CD8-positive, alpha-beta memory T cell (primary cell): ENCODE data around the gene IL1R1. TPM values are rescaled to one million over a fixed set of nuclear protein-coding genes. Genes with fewer than 3 reads are reported as not detected.

Experiments
- CTCF ChIA-PET: fragments of 350-600 bp; sonication (Branson Sonifier 250); formaldehyde crosslinking; loops from one replicate; lab custom pipeline; 2021; ENCODE audit warnings: antibody characterized with exemption; lab: Charles Lee
- POLR2A ChIA-PET: fragments of 350-600 bp; sonication (Branson Sonifier 250); formaldehyde crosslinking; loops from one replicate; lab custom pipeline; 2021; ENCODE audit warnings: antibody characterized with exemption; lab: Charles Lee
- DNase-seq, 5 donors: peaks; one replicate each; pipeline versions ENCODE4 v3.0.0 to v3.0.0-alpha.2; 2020 to 2022; ENCODE audit warnings: mixed read lengths in 1 of 5
- H3K27ac ChIP-seq: one replicate; pipeline ENCODE4 v1.7.0; 2013; ENCODE audit warnings: low read depth, mild to moderate bottlenecking, low read length, moderate library complexity
- H3K27me3 ChIP-seq: 2 replicates; pipeline ENCODE4 v1.7.0; 2013; ENCODE audit warnings: low read length, mild to moderate bottlenecking; ENCODE audit not compliant: insufficient read depth, poor library complexity, severe bottlenecking
- H3K36me3 ChIP-seq: 2 replicates; pipeline ENCODE4 v1.7.0; 2013; ENCODE audit warnings: mild to moderate bottlenecking, low read length, moderate library complexity; ENCODE audit not compliant: insufficient read depth
- H3K4me1 ChIP-seq: 2 replicates; pipeline ENCODE4 v1.7.0; 2013; ENCODE audit warnings: mild to moderate bottlenecking, low read length, moderate library complexity; ENCODE audit not compliant: insufficient read depth
- H3K4me3 ChIP-seq: 2 replicates; pipeline ENCODE4 v1.7.0; 2013; ENCODE audit warnings: mild to moderate bottlenecking, low read length
- H3K9me3 ChIP-seq: 2 replicates; pipeline ENCODE4 v1.7.0; 2013; ENCODE audit warnings: mild to moderate bottlenecking, low read length
- H3K27ac Mint-ChIP-seq, 8 donors: one replicate each; pipeline ENCODE4 v1.8.0; 2020 to 2021; ENCODE audit warnings: mixed read lengths in 8 of 8, mild to moderate bottlenecking in 6 of 8, inconsistent platforms in 3 of 8, moderate library complexity in 3 of 8
- H3K27me3 Mint-ChIP-seq, 2 donors: one replicate each; pipeline ENCODE4 v1.8.0; 2020 to 2021; ENCODE audit warnings: mixed read lengths in 2 of 2, mild to moderate bottlenecking in 1 of 2, moderate library complexity in 1 of 2
- H3K36me3 Mint-ChIP-seq, 3 donors: one replicate each; pipeline ENCODE4 v1.8.0; 2020 to 2021; ENCODE audit warnings: mixed read lengths in 3 of 3, inconsistent platforms in 1 of 3, mild to moderate bottlenecking in 1 of 3
- H3K4me1 Mint-ChIP-seq, 3 donors: one replicate each; pipeline ENCODE4 v1.8.0; 2020 to 2021; ENCODE audit warnings: mixed read lengths in 3 of 3, inconsistent platforms in 1 of 3, mild to moderate bottlenecking in 1 of 3
- H3K4me3 Mint-ChIP-seq, 7 donors: one replicate each; pipeline ENCODE4 v1.8.0; 2020 to 2021; ENCODE audit warnings: mixed read lengths in 7 of 7, mild to moderate bottlenecking in 6 of 7, moderate library complexity in 4 of 7, inconsistent platforms in 2 of 7
- H3K9me3 Mint-ChIP-seq, 5 donors: one replicate each; pipeline ENCODE4 v1.8.0; 2020 to 2022; ENCODE audit warnings: mixed read lengths in 5 of 5, mild to moderate bottlenecking in 3 of 5, moderate library complexity in 2 of 5, inconsistent platforms in 1 of 5
- polyA plus RNA-seq: library from polyadenylated mRNA; unstranded; fragments of 300-500 nt; fragmentation: Illumina TruSeq; gene quantifications from one replicate; pipeline ENCODE4 v1.2.3, GENCODE V29; 2021
- total RNA-seq, 2 experiments: library from RNA; stranded (reverse); gene quantifications; one replicate each; pipeline ENCODE4 v1.2.3, GENCODE V29; 2021

IL1R1 gene
- total and polyA plus RNA-seq, 3 experiments from 2014 or later: 0.30 to 3.7 (median 3.7) TPM

DNA sequence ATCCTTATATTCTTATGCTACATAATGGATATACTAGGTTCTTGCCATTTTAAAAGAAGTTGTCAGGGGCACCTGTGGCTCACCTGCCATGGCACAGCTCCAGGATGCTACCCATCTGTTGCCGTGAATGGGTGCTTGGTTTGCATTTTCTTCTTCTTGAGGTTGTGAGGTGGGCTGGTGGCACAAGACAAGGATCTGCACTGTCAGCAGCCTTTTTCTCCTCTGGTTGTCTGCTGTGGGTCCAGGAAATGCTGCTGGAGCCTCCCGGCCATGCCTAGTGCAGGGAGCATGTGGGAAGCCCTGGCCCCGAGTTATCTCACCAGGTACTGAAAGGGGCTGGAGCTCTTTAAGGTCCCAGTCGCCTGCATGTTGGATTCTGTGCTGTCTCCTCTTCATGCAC, 2.6 kb downstream of the IL1R1 start:
- H3K27ac Mint-ChIP-seq: no peak overlapping the region
- H3K4me3 Mint-ChIP-seq: no peak overlapping the region
- DNase-seq: no peak
- ChIA-PET CTCF (no interaction called here), POLR2A (no interaction called here)
- no peaks in the 10 kb centered on the region for H3K36me3 ChIP-seq
- H3K27me3 ChIP-seq: no peaks in the 10 kb centered on the region
- H3K4me3 ChIP-seq: no peak overlapping the region
- peaks cover 32 to 60% (median 46%) of the 10 kb centered on the region in 5 donors for H3K9me3 Mint-ChIP-seq
- peaks cover 0 to 48% (median 2%) of the 10 kb centered on the region in 3 donors for H3K36me3 Mint-ChIP-seq
- H3K27me3 Mint-ChIP-seq: peaks cover 40% of the 10 kb centered on the region in 2 donors
- H3K9me3 ChIP-seq: peaks cover 4% of the 10 kb centered on the region
- no peak overlapping the region for H3K27ac ChIP-seq
- H3K4me1 ChIP-seq: no peaks in the 10 kb centered on the region
- H3K4me1 Mint-ChIP-seq: peaks cover 5 to 9% (median 6%) of the 10 kb centered on the region in 3 donors

DNA sequence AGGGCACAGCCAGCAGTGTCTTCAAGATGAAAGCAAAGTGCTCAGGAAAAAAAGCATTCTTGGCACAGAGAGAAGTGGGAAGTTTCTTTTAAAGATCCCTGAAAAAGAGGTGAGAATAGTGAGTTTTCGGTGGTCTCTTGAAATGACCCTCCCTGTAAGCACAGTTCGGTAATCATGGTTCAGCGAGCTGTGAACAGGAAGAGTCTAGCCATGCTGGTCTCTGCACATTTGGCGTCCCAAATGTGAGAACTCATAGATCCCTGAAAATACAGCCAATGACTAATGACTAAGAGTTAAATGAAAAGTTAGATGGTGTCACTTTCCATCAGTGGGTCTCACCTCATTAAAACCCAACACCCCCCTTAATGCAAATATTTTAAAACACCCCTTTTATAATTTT, 3.4 kb downstream of the IL1R1 start:
- H3K36me3 ChIP-seq: no peaks in the 10 kb centered on the region

DNA sequence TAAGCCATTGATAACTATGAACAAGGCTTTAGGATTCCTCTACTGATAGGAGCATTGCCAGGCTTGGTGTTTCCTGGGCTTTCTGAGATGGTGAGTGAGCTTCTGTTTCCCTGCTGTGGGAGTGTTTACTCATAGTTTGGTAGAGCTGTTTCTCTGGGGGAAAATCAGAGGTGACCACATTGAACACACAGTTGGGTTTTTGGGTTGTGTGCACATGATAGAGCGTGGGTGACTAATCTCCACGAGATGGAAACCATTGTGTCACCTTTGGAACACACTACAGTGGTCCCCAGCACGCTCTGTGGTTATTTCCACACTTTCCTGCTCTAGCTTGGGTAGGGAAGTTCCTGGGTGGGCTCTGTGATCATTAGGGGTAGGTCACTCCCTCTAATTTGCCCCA, 5.4 kb downstream of the IL1R1 start:
- Histone ChIP-seq H3K9me3 (peaks cover 4% of the 10 kb centered on the region), H3K36me3 (no peaks in the 10 kb centered on the region), H3K27me3 (no peaks in the 10 kb centered on the region), H3K27ac (no peak overlapping the region), H3K4me3 (no peak overlapping the region), H3K4me1 (no peaks in the 10 kb centered on the region)
- H3K36me3 Mint-ChIP-seq: peaks cover 0 to 52% (median 2%) of the 10 kb centered on the region in 3 donors
- peaks cover 3 to 4% (median 3%) of the 10 kb centered on the region in 3 donors for H3K4me1 Mint-ChIP-seq
- DNase-seq: no peak
- H3K27ac Mint-ChIP-seq: no peak overlapping the region
- peaks cover 23 to 25% of the 10 kb centered on the region in 2 donors for H3K27me3 Mint-ChIP-seq
- H3K9me3 Mint-ChIP-seq: peaks cover 34 to 59% (median 46%) of the 10 kb centered on the region in 5 donors
- no peak overlapping the region for H3K4me3 Mint-ChIP-seq
- POLR2A ChIA-PET: no interaction called here
- CTCF ChIA-PET: no interaction called here

More for the DNA sequence above, 3.4 kb downstream of the IL1R1 start:
- peaks cover 5 to 9% (median 6%) of the 10 kb centered on the region in 3 donors for H3K4me1 Mint-ChIP-seq
- Histone ChIP-seq H3K4me1 (no peaks in the 10 kb centered on the region), H3K27ac (no peak overlapping the region), H3K4me3 (no peak overlapping the region), H3K27me3 (no peaks in the 10 kb centered on the region), H3K9me3 (peaks cover 4% of the 10 kb centered on the region)
- peaks cover 0 to 53% (median 2%) of the 10 kb centered on the region in 3 donors for H3K36me3 Mint-ChIP-seq
- H3K27me3 Mint-ChIP-seq: peaks cover 32 to 36% of the 10 kb centered on the region in 2 donors
- no peak for DNase-seq
- ChIA-PET POLR2A (no interaction called here), CTCF (no interaction called here)
- H3K27ac Mint-ChIP-seq: no peak overlapping the region
- peaks cover 32 to 63% (median 46%) of the 10 kb centered on the region in 5 donors for H3K9me3 Mint-ChIP-seq
- no peak overlapping the region for H3K4me3 Mint-ChIP-seq

DNA sequence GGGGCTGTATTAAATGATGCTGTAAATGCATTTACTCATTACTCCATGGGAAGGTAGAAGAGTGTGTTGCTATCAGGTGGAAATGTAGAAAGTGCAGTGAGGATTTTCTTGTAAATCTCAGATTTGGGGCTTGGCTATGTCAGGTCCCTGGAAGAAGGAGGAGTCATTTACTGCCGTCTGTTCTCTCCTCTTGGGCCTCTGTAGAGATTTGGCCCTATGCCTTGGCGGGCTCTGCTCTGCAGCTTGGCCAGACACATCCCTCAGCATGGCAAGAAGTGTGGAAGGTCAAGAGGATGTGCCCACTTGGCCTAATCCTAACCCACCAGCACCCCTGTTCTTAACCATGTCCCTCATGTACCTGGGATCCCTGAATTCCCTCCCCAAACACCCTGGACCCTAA, 6.7 kb downstream of the IL1R1 start:
- Mint-ChIP-seq H3K9me3 (peaks cover 30 to 51% (median 46%) of the 10 kb centered on the region in 5 donors), H3K4me3 (no peak overlapping the region), H3K27me3 (peaks cover 10 to 15% of the 10 kb centered on the region in 2 donors), H3K4me1 (no peaks in the 10 kb centered on the region), H3K36me3 (peaks cover 0 to 48% (median 2%) of the 10 kb centered on the region in 3 donors), H3K27ac (no peak overlapping the region)
- H3K4me1 ChIP-seq: no peaks in the 10 kb centered on the region
- no peaks in the 10 kb centered on the region for H3K27me3 ChIP-seq
- no peaks in the 10 kb centered on the region for H3K36me3 ChIP-seq
- POLR2A ChIA-PET: no interaction called here
- H3K27ac ChIP-seq: no peak overlapping the region
- H3K9me3 ChIP-seq: peaks cover 4% of the 10 kb centered on the region
- CTCF ChIA-PET: no interaction called here
- DNase-seq: no peak
- no peak overlapping the region for H3K4me3 ChIP-seq

DNA sequence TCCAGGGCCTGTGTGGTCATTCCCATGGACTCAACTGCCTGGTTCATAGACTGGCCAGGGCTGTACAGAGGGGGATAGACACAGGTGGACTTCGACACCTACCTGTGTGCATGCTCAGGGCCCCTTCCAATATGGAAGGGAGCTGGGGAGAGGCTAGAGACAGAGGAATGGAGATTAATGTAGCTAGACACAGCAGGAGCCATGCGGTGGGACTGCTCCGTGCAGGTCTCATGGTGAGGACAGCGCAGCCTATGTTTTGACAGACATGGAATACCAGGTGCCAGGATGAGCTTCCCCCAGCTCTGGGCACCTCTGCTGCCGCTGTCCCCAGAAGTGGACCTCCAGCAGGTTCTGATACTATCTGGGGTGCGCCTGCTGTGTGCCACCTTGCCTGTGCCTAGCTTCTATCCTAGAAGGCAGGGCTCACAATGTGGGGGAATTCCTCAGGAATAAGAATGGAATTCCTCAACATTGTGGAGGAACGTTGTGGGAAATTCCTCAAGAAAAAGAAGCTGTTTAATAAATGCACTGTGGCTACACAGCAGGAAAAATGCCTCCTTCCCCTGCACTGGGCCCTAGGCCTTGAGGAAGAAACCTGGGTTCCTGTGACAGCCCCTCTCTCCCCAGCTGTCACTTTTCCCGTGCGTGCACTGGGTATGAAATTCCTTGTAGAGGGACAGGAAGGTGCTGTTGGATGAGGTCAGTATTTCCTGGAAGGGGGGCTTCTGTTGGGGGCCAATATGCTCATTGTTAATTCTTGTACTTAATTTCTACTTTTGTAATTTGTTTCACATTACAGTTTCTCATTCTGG, 7.3 kb downstream of the IL1R1 start:
- H3K36me3 Mint-ChIP-seq: peaks cover 0 to 43% (median 2%) of the 10 kb centered on the region in 3 donors
- peaks cover 8 to 13% of the 10 kb centered on the region in 2 donors for H3K27me3 Mint-ChIP-seq
- H3K4me3 Mint-ChIP-seq: no peak overlapping the region
- Histone ChIP-seq H3K9me3 (peaks cover 4% of the 10 kb centered on the region), H3K27me3 (no peaks in the 10 kb centered on the region), H3K4me3 (no peak overlapping the region), H3K36me3 (no peaks in the 10 kb centered on the region), H3K4me1 (no peaks in the 10 kb centered on the region), H3K27ac (no peak overlapping the region)
- peaks cover 23 to 46% (median 42%) of the 10 kb centered on the region in 5 donors for H3K9me3 Mint-ChIP-seq
- no peak overlapping the region for H3K27ac Mint-ChIP-seq
- CTCF ChIA-PET: no interaction called here
- DNase-seq: no peak
- no peaks in the 10 kb centered on the region for H3K4me1 Mint-ChIP-seq
- POLR2A ChIA-PET: no interaction called here

DNA sequence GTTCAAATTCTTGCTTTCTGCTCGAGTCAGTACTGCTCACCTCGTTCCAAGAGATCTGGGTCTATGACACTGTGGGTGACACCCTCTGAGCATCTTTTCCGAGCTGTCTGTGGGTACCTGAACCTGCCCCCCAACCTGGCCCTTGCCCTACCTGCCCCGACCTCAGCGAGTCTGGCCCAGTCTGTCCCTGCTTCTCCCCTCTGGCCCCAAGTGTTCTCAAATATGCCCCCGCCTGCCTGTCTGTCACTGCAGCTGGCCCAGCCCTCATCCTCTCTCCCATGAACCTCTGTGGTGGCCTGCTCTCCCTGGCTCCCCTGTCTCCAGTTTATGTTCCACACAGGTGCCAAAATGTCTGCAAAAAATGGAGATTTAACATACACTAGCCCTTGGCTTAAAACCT, 11.8 kb downstream of the IL1R1 start:
- no peaks in the 10 kb centered on the region for H3K9me3 ChIP-seq
- ChIA-PET POLR2A (no interaction called here), CTCF (no interaction called here)
- H3K36me3 ChIP-seq: no peaks in the 10 kb centered on the region
- H3K27ac ChIP-seq: no peak overlapping the region
- no peak overlapping the region for H3K4me3 Mint-ChIP-seq
- no peak overlapping the region for H3K4me3 ChIP-seq
- no peaks in the 10 kb centered on the region for H3K4me1 ChIP-seq
- no peak for DNase-seq
- no peaks in the 10 kb centered on the region for H3K27me3 ChIP-seq
- peaks cover 4 to 6% of the 10 kb centered on the region in 2 donors for H3K27me3 Mint-ChIP-seq
- H3K9me3 Mint-ChIP-seq: peaks cover 0 to 4% (median under 1%) of the 10 kb centered on the region in 5 donors
- no peaks in the 10 kb centered on the region for H3K4me1 Mint-ChIP-seq
- no peak overlapping the region for H3K27ac Mint-ChIP-seq
- peaks cover 0 to 7% (median 0%) of the 10 kb centered on the region in 3 donors for H3K36me3 Mint-ChIP-seq

DNA sequence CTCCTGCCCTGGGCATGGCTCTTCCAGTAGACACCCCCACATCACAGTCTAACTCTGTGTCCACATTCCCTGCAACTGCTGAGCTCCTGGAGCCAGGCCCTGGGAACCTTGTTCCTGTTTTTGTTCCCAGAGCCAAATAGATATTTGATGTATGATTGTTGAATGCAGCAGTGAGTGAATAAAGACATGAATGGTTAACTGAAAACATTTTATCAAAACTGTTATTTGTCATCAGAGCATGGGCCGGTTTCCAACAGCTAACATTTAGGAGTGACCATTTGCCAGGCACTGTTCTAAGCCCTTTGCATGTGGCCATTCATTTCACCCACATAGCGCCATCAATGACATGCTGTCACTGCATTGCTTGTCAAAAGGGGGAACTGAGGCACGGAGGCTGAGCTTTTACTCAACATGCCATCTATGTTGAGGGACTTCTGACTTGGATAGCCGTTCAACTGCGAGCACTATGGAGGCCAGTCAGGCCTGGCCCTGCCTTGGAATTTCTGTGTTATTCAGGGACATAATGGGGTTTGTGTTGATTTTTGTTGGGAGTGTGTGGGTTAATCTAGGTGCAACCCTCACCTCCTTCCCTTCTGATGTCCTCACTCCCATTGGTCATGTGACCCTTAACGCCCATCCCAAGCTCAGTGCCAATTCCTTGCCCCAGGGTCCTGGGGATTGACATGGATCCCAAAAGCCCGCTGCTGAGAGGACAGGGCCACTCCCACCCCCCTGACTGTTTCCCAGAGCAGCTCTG, 12.6 kb downstream of the IL1R1 start:
- Mint-ChIP-seq H3K27me3 (peaks cover 2 to 6% of the 10 kb centered on the region in 2 donors), H3K9me3 (peaks cover 0 to 3% (median 0%) of the 10 kb centered on the region in 5 donors), H3K36me3 (peaks cover 0 to 5% (median 0%) of the 10 kb centered on the region in 3 donors), H3K4me3 (no peak overlapping the region), H3K4me1 (no peaks in the 10 kb centered on the region), H3K27ac (no peak overlapping the region)
- Histone ChIP-seq H3K4me3 (no peak overlapping the region), H3K4me1 (no peaks in the 10 kb centered on the region), H3K9me3 (no peaks in the 10 kb centered on the region), H3K27me3 (no peaks in the 10 kb centered on the region), H3K36me3 (no peaks in the 10 kb centered on the region), H3K27ac (no peak overlapping the region)
- ChIA-PET CTCF (interaction anchor here (0.9 kb wide), 1 partner anchor 86 kb away, joined by 3 read pairs; no protein-coding TSS in a partner anchor), POLR2A (no interaction called here)
- no peak for DNase-seq
